NCI-H510A treated with DMSO at 0.1 percent for 48 hours (cell line): ENCODE data around the gene EPB41L5.
"Not testable (repeated sequence)": the region's sequence is repeated elsewhere in the genome, so short reads cannot be mapped to it uniquely, and the experiment has no call there.

Experiments
- DNase-seq: peaks from one replicate; lab custom pipeline; 2025; lab: John Stamatoyannopoulos, UW

The EPB41L5 gene

DNA sequence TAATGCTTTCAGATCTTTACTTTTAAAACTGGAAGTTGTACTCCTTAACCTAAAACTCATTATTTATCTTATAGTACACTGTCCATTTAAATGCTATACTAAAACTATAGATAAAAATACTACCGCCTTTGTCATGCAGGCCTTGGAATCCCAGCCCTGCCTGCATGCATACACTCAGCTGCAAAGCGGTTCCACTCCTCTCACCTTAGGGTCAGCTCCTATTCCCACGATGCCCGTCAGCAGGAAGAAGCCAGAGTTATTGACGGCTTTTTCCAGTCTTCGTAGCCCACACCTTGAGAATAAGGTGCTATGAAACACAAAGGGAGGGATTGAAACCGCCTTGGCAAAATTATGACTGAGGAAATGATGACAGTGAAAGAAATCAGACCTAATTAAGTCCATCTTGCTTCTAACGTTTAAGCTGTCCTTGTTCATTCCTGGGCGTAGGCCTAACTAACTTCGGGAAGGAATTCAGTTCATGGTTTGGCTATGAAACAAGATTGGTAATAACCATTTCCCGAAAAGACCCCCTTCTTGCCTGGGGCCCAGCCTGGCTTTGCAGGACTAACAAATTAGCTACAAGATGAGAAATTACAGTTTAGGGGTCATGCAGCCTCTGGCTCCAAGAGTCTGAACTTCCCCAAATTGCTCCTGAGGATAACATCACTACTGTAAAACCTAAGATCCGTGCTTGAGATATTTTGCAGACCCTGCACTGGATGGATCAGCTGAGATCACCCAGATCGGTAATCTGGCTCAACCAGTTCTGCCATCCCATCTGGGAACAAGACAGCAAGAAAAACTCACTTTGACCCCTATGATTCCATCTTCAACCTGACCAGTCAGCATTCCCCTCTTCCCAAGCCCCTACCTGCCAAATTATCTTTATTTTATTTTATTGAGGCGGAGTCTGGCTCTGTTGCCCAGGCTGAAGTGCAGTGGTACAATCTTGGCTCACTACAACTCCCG lies 17.1 kb downstream of the EPB41L5 start:
- no peak for DNase-seq

DNA sequence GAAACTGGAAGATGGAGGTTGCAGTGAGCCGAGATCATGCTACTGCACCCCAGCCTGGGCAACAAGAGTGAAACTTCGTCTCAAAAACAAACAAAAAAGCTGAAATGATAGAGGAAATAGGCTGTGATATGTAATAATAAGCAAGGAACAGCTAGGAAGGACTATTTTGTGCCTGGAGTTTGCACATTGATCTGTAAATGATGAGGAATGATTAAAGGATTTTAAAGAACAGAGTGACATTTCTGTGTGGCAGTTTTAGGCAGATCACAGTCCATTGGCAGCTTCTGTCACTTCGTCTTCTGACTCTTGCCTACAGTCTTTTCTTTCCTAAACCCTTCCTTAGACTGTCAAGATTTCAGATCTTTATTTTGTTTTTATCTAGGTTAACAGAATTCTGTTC lies 19.4 kb downstream of the EPB41L5 start:
- DNase-seq: no peak

DNA sequence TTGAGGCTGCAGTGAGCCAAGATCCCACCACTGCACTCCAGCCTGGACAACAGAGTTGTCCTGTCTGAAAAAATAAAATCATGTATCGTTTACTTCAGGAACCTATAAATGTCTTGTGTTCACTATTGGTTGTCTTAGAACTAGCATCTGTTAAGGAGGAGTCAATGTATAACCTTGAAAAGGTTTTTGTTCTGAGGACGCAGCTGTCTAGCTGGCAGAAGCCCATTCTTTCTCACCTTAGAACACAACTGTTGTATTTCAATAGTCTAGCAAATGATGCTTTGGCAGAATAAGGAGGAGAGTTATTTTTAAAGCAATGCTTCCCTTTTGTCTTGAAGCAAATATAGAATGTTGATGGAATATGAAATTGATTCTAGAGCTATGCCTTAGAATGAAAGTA lies 21.1 kb downstream of the EPB41L5 start:
- no peak for DNase-seq

DNA sequence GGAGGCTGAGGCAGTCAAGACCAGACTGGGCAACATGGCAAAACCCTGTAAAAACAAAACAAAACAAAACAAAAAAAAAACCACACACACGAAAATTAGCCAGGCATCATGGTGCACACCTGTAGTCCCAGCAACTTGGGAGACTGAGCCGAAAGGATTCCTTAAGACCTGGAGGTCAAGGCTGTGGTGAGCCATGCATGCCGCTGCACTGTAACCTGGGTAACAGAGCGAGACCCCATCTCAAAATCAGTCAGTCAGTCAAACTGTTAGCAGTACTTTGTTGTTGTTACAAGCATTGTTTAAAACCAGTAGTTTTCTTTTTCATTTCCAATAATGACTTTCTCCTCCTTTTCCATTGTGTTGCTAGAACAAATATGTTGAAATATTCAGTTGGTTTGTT lies 21.7 kb downstream of the EPB41L5 start:
- DNase-seq: no peak

DNA sequence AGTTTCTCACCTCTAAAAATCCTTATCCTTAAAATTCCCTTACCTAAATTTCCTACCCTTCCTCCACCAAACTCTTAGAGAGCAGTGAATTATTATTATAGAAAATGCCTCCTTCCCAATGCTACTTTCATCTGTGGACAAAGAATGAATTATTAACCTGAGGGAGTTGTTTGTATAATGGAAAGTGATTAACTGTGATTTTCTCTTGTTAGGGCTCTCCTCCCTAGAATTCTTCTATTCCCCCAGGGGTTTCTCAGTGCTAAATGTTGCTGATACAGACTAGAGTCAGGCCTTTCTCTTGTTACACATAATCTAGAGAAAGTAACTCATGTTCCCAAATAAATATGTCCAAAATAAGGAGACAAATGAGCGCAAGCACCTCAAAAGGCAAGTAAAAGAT lies 23.3 kb downstream of the EPB41L5 start:
- DNase-seq: no peak

DNA sequence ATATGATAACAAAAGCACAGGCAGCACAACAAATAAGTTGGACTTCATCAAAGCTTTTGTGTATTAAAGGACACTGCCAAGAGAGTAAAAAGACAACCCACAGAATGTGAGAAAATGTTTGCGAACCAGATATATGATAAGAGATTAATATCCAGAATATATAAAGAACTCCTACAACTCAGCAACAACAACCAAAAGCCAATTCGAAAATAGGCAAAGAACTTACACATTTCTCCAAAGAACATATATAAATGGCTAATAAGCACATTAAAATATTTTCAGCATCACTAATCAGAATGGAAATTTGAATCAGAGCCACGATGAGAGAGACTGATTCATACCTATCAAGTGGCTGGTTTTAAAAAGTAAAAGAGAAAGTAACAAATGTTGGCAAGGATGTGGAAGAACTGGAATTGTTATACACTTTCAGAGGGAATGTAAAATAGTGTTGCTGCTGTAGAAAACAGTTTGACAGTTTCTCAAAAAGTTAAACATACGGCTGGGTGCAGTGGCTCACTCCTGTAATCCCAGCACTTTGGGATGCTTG lies 25.2 kb downstream of the EPB41L5 start:
- DNase-seq: no peak

DNA sequence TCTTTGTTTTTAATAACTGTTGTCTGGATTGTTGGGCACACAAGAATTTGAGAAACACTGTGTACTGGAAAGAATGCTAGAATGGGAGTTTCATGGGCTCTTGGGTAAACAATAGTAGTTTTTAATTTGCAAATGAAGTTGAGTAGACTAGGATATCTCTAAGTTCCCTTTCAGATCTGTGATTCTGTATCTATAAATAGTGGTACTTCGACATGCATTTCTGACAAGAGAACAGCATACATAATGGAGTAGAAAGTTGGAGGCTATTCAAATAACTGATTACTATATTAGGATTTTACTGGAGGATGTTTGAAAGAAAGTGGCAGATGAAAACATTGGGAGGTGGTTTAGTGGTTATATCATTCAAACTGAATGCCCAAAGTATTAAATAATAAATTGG lies 29.5 kb downstream of the EPB41L5 start:
- DNase-seq: no peak

DNA sequence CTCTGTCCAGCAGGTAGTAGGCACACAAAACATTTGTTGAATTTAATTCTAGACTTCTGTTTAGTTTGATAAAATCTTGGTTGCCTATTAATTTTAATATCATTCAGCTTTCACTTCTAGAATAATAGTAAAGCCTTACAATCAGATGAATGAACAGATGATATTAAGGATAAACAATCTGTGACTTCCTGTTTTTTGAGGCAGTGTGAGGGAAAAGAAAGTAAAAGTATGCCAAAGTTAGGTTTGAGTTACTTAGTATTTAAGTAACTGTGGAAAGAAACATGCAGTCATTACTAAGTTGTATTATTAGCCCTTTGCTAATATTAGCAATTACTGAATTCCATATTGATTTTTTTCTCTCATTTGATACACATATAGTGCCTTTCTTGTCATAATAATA lies 31.5 kb downstream of the EPB41L5 start:
- no peak for DNase-seq

DNA sequence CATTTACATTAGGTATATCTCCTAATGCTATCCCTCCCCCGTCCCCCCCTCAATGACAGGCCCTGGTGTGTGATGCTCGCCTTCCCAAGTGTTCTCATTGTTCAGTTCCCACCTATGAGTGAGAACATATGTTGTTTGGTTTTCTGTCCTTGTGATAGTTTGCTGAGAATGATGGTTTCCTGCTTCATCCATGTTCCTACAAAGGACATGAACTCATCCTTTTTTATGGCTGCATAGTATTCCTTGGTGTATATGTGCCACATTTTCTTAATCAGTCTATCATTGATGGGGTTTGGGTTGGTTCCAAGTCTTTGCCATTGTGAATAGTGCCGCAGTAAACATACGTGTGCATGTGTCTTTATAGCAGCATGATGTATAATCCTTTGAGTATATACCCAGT lies 32.9 kb downstream of the EPB41L5 start:
- DNase-seq: not testable (repeated sequence)

DNA sequence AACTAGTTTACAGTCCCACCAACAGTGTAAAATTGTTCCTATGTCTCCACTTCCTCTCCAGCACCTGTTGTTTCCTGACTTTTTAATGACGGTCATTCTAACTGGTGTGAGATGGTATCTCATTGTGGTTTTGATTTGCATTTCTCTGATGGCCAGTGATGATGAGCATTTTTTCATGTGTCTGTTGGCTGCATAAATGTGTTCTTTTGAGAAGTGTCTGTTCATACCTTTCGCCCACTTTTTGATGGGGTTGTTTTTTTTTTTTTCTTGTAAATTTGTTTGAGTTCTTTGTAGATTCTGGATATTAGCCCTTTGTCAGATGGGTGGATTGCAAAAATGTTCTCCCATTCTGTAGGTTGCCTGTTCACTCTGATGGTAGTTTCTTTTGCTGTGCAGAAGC lies 33.4 kb downstream of the EPB41L5 start:
- DNase-seq: not testable (repeated sequence)

DNA sequence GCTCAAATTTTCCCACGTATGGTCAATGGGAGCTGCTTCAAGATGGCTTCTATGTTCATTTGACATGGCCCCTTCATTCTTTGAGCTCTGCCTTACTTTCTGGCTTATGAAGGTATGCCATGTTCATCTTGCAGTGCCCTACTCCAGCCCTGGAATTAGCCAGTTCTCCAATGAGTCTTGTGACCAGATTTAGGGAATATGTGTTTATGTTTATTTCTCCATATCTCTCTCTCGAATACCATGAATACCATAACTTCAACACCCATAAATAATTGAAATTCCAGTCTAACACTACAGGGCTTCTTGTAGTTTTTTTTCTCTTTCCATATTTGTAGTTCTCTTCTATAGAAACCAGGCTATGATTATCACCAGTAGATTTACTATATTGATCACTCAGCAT lies 39.7 kb downstream of the EPB41L5 start:
- no peak for DNase-seq

DNA sequence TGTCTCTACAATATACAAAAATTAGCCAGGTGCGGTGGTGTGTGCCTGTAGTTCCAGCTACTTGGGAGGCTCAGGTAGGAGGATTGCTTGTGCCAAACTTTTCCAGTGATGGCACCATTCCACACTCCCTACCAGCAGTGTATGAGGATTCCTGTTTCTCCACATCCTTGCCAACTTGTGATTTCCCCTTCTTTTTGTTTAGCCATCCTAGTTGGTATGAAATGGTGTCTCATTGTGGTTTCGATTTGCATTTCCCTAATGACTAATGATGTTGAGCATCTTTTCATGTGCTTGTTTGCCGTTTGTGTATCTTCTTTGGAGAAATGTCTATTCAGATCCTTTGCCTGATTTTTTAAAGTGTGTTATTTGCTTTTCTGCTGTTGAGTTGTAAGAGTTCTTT lies 41.0 kb downstream of the EPB41L5 start:
- no peak for DNase-seq

DNA sequence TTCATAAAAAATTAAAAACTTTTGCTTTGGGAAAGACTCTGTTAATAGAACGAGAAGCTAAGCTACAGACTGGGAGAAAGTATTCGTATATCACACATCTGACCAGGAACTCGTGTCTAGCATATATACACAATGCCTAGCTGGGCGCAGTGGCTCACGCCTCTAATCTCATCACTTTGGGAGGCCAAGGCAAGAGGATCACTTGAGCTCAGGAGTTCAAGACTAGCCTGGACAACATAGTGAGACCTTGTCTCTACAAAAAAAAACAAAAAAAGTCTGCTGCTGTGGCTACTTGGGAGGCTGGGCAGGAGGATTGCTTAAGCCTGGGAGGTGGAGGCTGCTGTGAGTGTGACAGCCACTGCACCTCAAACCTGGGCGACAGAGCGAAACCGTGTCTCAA lies 46.6 kb downstream of the EPB41L5 start:
- DNase-seq: no peak

DNA sequence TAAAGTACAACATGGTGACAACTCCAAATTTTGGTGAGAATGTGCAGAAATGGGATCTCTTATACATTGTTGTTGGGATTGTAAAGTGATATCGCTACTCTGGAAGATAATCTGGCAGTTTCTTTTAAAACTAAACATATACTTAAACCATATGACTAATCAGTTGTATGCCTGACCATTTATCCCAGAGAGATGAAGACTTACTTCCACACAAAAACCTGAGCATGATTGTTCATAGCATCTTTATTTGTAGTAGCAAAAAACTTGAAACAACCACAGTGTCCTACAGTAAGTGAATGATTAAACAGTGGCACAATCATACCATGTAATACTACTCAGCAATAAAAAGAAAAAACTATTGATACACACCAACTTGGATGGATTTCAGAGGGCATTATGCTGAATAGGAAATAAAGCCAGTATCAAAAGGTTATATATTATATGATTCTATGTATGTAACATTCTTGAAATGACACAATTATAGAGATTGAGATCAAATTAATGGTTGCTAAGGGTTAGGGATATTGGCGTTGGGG lies 47.3 kb downstream of the EPB41L5 start:
- no peak for DNase-seq

DNA sequence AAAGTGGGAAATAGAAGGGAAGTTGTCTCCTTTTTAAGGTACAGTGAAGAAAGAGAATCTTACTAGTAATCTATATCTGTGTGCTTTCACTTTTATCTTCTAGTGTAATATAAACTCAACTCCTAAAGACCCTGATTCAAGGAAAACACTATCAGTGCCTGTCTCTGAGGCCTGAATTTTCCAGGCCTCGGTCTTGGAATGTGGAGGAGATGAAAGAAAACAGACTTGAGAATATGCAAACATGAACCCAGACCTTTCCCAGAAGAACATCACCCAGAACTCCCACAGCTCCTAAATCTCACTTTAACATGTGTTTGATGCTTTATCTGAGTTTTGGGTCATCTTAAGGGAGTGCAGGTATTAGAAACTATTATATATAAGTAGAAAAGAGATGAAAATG lies 51.8 kb downstream of the EPB41L5 start:
- no peak for DNase-seq

DNA sequence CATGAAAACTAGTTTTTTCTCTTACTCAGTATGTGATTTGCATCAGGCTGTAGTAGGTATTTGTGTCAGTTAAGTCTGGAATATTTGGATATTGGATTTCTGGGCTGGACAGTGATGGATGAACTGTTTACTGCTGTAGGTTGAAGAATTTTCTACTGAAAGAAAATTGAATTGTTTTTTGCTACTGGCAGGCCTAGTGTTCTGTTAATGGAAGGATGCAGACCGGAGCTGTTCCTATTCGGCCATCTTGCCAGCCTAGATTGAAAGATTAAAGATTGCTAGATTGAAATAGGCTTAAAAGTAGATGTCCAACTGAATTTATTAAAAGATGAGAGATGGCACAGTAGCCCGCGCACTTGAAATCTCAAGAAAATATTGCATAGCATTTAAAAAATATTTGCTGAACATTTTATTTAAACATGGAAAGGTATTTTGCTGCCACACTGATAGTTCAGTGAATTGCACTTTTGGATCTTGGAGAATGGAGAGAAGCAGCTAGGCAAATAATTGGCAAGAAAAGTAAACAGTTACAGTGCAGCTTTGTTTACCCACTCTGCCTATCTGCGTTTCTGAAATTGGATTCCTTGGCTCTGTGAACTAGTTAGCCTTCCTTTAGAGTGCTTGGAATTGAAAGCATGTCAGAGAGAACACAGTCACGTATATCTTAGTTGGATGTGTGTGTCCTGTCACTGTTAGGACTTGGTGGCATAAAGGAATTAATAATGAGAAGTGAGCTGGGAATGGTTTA lies 54.1 kb downstream of the EPB41L5 start:
- peak; percentile 93 for DNase-seq

DNA sequence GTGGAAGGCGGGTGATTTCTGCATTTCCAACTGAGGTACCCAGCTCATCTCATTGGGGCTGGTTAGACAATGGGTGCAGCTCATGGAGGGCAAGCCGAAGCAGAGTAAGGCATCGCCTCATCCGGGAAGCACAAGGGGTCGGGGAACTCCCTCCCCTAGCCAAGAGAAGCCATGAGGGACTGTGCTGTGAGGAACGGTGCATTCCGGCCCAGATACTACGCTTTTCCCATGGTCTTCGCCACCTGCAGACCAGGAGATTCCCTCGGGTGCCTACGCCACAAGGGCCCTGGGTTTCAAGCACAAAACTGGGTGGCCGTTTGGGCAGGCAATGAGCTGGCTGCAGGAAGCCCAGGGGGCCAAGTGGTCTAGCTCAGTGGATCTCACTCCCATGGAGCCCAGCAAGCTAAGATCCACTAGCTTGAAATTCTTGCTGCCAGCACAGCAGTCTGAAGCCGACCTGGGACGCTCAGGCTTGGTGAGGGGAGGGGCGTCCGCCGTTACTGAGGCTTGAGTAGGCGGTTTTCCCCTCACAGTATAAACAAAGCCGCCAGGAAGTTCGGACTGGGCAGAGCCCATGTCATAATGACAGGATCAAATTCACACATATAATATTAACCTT lies 55.3 kb downstream of the EPB41L5 start:
- DNase-seq: not testable (repeated sequence)

DNA sequence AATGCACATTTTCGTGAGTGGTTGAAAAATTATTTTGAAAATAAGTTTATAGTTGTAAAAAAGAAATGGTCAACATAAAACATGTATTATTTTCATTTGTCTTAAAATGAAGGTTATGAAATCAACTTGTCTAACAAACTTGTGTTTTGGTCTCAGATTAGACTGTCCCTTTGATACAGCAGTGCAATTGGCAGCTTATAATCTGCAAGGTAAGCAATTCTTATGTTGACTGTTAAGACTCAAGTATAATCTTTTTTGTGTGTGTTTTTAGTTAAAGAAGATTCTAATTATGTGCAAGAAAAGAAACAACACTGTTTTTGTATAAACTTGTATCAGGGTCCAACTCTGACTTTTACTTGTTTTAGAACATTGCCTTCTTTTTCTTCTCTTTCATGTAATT lies 62.7 kb downstream of the EPB41L5 start:
- no peak for DNase-seq

DNA sequence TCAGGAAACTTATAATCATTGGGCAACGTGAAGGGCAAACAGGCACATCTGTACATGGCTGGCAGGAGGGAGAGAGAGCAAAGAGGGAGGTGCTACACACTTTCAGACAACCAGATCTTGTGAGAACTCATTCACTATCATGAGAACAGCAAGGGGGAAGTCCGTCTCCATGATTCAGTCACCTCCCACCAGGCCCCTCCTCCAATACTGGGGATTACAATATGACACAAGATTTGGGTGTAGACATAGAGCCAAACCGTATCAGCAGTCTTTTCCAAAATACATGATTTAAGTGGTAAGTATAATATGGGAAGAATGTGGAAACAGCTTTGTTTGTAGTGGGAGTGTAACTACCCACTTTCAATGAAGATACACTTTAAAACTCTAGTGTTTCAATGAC lies 65.0 kb downstream of the EPB41L5 start:
- no peak for DNase-seq

DNA sequence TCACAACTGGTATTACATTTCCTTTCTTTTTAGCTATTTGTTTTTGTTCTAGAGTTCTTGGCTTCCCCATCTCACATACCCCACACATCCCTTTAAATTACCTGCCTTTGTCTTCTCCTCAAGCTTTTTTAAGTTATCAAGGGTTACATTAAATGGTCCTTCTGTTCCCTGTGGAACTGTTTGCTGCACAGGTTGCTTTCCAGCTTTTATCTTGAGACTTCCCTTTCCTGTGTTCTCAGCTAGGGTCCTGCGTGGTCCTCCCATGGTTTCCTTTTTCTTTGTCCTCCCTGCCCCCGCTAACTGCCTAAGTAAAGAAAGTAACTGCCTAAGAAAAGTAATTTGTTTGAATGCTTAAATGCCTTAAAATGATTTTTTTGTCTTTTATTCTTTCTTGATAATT lies 66.8 kb downstream of the EPB41L5 start:
- DNase-seq: no peak

DNA sequence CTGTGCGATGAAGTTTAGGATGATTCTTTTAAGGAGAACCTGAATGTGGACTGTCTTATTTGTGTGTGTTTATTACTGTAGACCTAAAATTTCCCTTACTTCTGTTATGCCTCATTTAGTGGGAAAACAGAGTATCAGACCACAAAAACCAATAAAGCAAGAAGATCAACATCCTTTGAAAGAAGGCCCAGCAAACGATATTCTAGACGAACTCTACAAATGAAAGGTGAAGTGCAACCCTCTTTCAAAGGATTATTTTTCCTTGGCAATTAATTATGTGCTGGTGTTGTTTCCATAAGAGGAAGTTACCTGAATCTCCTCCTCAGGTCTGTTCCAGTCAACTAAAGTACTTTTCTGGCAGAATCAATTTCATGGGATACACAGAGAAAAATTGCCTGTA lies 78.6 kb downstream of the EPB41L5 start:
- no peak for DNase-seq

DNA sequence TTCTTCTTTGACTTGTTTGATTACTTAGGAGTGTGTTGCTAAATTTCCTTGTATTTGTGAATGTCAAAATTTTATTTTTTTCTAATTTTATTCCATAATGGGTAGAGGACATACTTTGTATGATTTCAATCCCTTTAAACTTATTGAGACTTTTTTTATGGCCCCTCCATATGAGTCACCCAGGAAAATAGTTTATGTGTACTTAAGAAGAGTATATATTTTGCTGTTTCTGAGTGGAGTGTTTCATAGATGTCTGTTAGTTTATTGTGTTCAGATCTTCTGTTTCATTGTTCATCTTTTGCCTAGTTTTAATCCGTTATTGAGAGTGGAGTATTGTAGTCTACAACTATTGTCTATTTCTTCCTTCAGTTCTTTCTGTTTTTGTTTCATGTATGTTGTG lies 81.9 kb downstream of the EPB41L5 start:
- no peak for DNase-seq
